ENCODE data around the gene GPX2.
A peak's percentile ranks its signal among the peaks of the same experiment; 100 is the strongest.

GPX2 gene
- total RNA-seq, result 0 reads per million in 3 donors

DNA sequence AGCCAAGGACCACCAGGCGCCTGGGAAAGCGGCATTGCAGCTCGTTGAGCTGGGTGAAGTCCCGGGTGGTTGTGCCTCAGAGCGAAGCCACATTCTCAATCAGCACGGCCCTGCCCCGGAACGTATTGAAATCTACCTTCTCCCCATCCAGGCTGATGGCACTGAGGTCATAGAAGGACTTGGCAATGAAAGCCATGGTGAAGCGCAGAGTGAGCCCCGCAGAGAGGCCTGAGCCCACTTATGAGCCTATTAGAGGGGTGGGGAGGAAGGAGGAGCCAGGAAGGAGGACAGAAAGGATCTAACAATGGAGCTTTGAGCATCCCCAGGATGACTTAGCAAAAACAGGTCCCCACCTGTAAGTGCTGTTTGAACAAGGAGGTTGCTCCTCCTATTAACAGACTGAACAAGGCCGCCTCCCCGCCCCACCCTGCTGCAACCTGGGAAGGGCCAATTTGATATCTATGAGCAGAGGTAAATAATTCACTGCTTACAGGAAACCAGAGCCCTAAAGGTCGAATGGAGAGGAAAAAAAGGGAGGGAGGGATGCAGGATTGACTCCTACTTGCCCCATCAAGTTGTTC lies at the start of gene GPX2:
Gene GPX2, minus strand, starts transcription at position 215 of the 581 bp plus-strand sequence. Its CDS starts 19 bp downstream, at position 196.
- H3K27ac ChIP-seq (ENCODE audit: insufficient read depth, low read length, poor library complexity, severe bottlenecking), result no peak within 1 kb of the TSS
- peaks cover 28% of the 10 kb centered on the region for H3K36me3 ChIP-seq (ENCODE audit: control insufficient read depth, insufficient read depth, low read length)

DNA sequence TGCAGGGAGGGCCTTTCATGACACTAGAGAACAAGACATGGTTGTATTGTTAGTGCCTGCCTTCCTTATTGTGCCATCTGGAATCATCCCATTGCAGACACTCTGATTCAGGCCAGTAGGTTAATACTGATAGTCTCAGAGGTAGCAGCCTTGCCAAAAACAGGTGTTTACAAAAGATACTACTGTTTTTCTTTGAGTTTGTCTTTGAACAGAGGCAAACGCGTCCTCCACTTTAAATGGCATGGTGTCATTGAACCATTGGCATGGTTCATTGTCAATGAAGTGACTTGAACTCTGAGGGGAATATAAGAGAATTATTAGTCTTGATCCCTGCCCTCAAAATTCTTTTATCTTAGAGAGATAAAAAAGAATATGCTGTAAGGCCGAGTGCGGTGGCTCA lies 48.4 kb upstream of the GPX2 start:
- Histone ChIP-seq H3K27me3 (replicated peaks; ENCODE audit: control insufficient read depth, insufficient read depth, low read length, poor library complexity, severe bottlenecking) (no peaks in the 10 kb centered on the region), H3K27ac (ENCODE audit: insufficient read depth, low read length, poor library complexity, severe bottlenecking) (no peak overlapping the region), H3K9me3 (ENCODE audit: control insufficient read depth, low read length) (no peaks in the 10 kb centered on the region), H3K4me3 (ENCODE audit: insufficient read depth, low read depth, low read length, poor library complexity, severe bottlenecking) (no peak overlapping the region), H3K36me3 (ENCODE audit: control insufficient read depth, insufficient read depth, low read length) (no peaks in the 10 kb centered on the region), H3K4me1 (ENCODE audit: control insufficient read depth, insufficient read depth, low read length, poor library complexity, severe bottlenecking) (peaks cover 21% of the 10 kb centered on the region)
- no peak for DNase-seq

More for the DNA sequence above, at the start of gene GPX2:
- no peaks in the 10 kb centered on the region for H3K9me3 ChIP-seq (ENCODE audit: control insufficient read depth, low read length)
- H3K4me3 ChIP-seq (ENCODE audit: insufficient read depth, low read depth, low read length, poor library complexity, severe bottlenecking), result no peak within 1 kb of the TSS
- DNase-seq, result no peak
- no peaks in the 10 kb centered on the region for H3K27me3 ChIP-seq (replicated peaks; ENCODE audit: control insufficient read depth, insufficient read depth, low read length, poor library complexity, severe bottlenecking)
- no peaks in the 10 kb centered on the region for H3K4me1 ChIP-seq (ENCODE audit: control insufficient read depth, insufficient read depth, low read length, poor library complexity, severe bottlenecking)

DNA sequence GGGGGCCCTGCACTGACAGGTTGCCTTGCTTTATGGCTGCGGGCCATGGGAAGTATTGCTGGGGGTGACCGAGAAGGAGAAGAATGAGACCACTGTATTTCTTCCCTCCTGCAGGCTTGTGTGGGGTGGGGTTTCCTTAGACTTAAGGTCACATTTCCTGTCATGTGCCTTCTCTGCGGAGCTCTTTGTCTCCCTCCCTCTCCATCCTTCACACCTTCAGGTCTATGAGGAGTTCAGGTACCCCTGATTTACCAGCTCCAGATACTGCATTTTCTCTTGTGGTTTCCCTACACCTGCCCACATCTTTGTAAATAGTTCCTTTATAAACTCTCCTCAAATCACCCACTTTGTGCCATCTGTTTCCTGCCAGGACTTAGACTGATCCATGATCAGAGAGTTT lies 47.8 kb upstream of the GPX2 start:
- peak overlapping the region; percentile 10 for H3K4me3 ChIP-seq (ENCODE audit: insufficient read depth, low read depth, low read length, poor library complexity, severe bottlenecking)
- H3K27me3 ChIP-seq (replicated peaks; ENCODE audit: control insufficient read depth, insufficient read depth, low read length, poor library complexity, severe bottlenecking), result no peaks in the 10 kb centered on the region
- no peak for DNase-seq
- H3K9me3 ChIP-seq (ENCODE audit: control insufficient read depth, low read length), result no peaks in the 10 kb centered on the region
- H3K36me3 ChIP-seq (ENCODE audit: control insufficient read depth, insufficient read depth, low read length), result no peaks in the 10 kb centered on the region
- H3K27ac ChIP-seq (ENCODE audit: insufficient read depth, low read length, poor library complexity, severe bottlenecking), result no peak overlapping the region
- H3K4me1 ChIP-seq (ENCODE audit: control insufficient read depth, insufficient read depth, low read length, poor library complexity, severe bottlenecking), result peaks cover 21% of the 10 kb centered on the region

DNA sequence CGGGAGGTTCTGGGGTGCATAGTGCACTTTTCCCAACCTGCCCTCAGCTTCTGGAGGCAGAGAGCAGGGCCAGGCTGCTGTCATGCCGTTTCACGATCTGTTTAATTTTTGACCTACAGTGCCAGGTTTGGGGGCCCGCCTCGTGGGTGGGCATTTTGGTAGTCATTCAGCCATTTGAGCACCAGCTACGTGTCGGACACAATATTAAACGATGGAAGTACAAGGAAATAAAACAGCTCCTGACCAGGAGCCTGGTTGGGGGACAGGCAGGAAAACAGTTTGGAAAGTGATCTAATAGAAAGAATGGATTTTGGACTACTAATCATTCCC lies 44.9 kb upstream of the GPX2 start:
- Histone ChIP-seq H3K27ac (ENCODE audit: insufficient read depth, low read length, poor library complexity, severe bottlenecking) (peak overlapping the region; percentile 76), H3K36me3 (ENCODE audit: control insufficient read depth, insufficient read depth, low read length) (no peaks in the 10 kb centered on the region), H3K4me3 (ENCODE audit: insufficient read depth, low read depth, low read length, poor library complexity, severe bottlenecking) (peak overlapping the region; percentile 79), H3K9me3 (ENCODE audit: control insufficient read depth, low read length) (no peaks in the 10 kb centered on the region), H3K4me1 (ENCODE audit: control insufficient read depth, insufficient read depth, low read length, poor library complexity, severe bottlenecking) (peaks cover 25% of the 10 kb centered on the region), H3K27me3 (replicated peaks; ENCODE audit: control insufficient read depth, insufficient read depth, low read length, poor library complexity, severe bottlenecking) (no peaks in the 10 kb centered on the region)
- DNase-seq, result no peak

DNA sequence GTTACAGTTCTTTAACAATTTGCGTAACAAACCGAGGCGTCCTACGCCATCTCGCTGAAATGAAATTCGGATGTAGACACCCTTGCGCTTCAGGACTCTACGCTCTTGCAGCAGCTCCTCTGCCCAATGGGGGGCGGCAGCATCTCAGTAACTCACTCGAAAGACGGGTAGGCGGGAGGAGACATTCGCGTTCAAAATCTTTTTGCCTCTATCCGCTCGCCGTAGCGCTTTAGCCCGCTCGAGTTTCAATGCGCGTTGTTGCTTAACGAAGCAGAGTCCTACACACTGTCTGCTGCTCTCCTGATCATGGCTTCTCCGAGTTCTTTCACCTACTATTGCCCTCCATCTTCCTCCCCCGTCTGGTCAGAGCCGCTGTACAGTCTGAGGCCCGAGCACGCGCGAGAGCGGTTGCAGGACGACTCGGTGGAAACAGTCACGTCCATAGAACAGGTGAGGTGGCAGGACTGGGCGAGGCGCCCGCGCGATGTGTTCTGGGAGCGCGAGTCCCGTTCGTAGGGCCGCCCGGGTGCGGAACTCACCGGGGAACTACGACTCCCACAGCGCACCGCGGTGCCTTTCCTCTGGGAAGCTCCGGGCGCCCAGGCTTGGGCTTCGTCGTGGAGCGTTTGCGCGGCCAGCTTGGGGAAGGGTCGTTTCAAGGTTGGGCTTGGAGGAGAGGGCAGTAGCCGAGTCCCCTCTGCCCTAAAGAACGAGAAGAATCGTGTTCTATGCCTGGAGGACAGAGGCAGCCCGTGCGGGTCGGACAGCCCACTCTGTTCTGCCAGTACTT lies 44.3 kb upstream of the GPX2 start, which contains the start of gene FNTB:
Gene FNTB, plus strand, starts transcription at position 248 of the 790 bp plus-strand sequence. Its CDS starts 59 bp downstream, at position 307.
- Histone ChIP-seq H3K4me3 (ENCODE audit: insufficient read depth, low read depth, low read length, poor library complexity, severe bottlenecking) (peak within 1 kb of the TSS; percentile 79), H3K27ac (ENCODE audit: insufficient read depth, low read length, poor library complexity, severe bottlenecking) (peak within 1 kb of the TSS; percentile 76), H3K27me3 (replicated peaks; ENCODE audit: control insufficient read depth, insufficient read depth, low read length, poor library complexity, severe bottlenecking) (no peaks in the 10 kb centered on the region), H3K4me1 (ENCODE audit: control insufficient read depth, insufficient read depth, low read length, poor library complexity, severe bottlenecking) (peaks cover 25% of the 10 kb centered on the region), H3K9me3 (ENCODE audit: control insufficient read depth, low read length) (no peaks in the 10 kb centered on the region), H3K36me3 (ENCODE audit: control insufficient read depth, insufficient read depth, low read length) (no peaks in the 10 kb centered on the region)
- peak; percentile 76 to 89 (median 86) for DNase-seq

DNA sequence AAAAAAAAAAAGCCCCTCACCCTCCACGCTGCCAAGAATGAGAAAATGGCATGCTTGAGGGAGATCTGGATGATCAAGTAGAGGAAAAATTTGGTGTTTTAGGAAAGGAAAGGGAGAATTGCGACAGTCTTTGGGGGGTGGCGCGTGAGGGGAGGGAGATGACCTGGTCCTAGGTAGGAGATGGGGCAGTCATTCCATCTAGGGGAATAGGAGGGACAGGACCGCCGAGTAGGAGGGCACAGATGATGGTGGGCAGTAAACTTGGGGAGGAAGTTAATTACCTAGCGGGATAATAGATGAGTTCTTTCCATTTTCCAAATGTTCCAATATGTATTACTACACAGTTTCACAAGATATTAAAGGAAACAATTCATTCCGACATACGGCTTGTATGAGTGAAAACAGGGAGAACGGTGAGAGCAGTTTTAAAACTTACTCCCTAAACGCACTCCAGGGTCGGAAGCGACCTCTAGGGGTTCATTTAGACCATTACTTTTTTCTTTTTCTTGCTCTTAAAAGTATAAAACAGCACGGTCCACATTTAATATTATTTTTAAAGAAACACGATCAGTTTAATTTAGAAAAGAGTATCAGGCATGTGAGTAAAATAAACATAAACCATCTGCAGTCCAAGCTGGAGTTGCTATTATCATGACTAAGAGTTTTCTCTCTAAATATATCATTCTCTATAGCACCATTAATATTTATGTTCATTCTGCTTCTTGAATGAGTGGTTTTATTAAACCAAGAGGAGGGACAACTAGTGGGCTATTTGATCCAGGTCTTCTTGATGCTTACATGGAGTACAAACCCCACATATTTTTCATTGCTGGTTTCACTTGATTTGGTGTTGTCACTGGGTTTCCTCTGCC lies 41.1 kb upstream of the GPX2 start:
- DNase-seq, result no peak
- no peaks in the 10 kb centered on the region for H3K27me3 ChIP-seq (replicated peaks; ENCODE audit: control insufficient read depth, insufficient read depth, low read length, poor library complexity, severe bottlenecking)
- no peak overlapping the region for H3K4me3 ChIP-seq (ENCODE audit: insufficient read depth, low read depth, low read length, poor library complexity, severe bottlenecking)
- no peak overlapping the region for H3K27ac ChIP-seq (ENCODE audit: insufficient read depth, low read length, poor library complexity, severe bottlenecking)
- no peaks in the 10 kb centered on the region for H3K9me3 ChIP-seq (ENCODE audit: control insufficient read depth, low read length)
- H3K36me3 ChIP-seq (ENCODE audit: control insufficient read depth, insufficient read depth, low read length), result no peaks in the 10 kb centered on the region
- peaks cover 4% of the 10 kb centered on the region for H3K4me1 ChIP-seq (ENCODE audit: control insufficient read depth, insufficient read depth, low read length, poor library complexity, severe bottlenecking)

DNA sequence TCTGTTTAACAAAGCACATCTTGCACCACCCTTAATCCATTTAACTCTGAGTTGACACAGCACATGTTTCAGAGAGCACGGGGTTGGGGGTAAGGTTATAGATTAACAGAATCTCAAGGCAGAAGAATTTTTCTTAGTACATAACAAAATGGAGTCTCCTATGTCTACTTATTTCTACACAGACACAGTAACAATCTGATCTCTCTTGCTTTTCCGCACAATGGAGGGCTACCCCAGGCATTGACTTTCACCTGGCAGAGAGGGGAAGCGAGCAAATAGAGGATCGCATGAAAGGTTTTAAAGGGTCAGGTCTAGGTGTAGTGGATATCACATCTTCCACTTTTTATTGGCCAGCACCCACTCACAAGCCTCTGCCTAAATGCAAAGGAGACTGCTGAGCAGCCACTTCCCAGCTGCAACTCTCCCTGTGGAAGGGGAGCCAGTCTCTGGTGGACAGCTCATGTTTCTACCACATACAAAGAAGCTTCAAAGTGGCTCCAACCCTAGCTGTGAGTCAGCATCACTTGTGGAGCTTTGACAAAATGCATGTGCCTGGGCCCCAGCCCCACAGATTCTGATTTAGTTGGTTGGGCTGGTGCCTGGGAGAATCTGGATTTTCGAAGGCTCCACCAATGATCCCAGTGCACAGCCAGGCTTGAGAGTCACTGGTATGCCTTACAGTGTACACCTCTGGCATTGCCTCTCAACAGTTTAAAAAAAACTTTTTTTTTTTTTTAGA lies 37.0 kb upstream of the GPX2 start:
- no peaks in the 10 kb centered on the region for H3K36me3 ChIP-seq (ENCODE audit: control insufficient read depth, insufficient read depth, low read length)
- H3K27ac ChIP-seq (ENCODE audit: insufficient read depth, low read length, poor library complexity, severe bottlenecking), result no peak overlapping the region
- H3K4me1 ChIP-seq (ENCODE audit: control insufficient read depth, insufficient read depth, low read length, poor library complexity, severe bottlenecking), result peaks cover 4% of the 10 kb centered on the region
- H3K27me3 ChIP-seq (replicated peaks; ENCODE audit: control insufficient read depth, insufficient read depth, low read length, poor library complexity, severe bottlenecking), result no peaks in the 10 kb centered on the region
- H3K4me3 ChIP-seq (ENCODE audit: insufficient read depth, low read depth, low read length, poor library complexity, severe bottlenecking), result no peak overlapping the region
- DNase-seq, result no peak
- H3K9me3 ChIP-seq (ENCODE audit: control insufficient read depth, low read length), result no peaks in the 10 kb centered on the region

DNA sequence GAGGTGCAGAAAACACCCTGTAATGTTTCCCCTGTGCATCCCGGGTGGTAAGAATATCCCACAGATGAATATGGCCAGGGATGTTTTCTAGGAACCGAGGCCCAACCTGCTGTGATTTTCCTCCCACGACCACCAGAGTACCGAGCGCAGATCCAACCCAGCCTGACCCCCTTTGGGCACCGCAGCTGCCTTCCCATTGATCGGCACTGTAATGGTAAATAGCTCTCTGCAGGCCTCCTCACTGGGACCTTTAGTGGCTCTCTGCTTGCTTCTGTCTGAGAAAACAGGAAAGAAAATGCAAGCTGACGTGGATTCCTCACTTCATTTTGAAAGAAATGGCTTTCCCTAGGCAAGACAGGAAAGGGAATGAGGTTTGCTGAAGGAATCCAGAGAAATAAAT lies 32.0 kb upstream of the GPX2 start:
- no peaks in the 10 kb centered on the region for H3K36me3 ChIP-seq (ENCODE audit: control insufficient read depth, insufficient read depth, low read length)
- H3K4me1 ChIP-seq (ENCODE audit: control insufficient read depth, insufficient read depth, low read length, poor library complexity, severe bottlenecking), result peaks cover 11% of the 10 kb centered on the region
- no peak for DNase-seq
- no peak overlapping the region for H3K27ac ChIP-seq (ENCODE audit: insufficient read depth, low read length, poor library complexity, severe bottlenecking)
- no peak overlapping the region for H3K4me3 ChIP-seq (ENCODE audit: insufficient read depth, low read depth, low read length, poor library complexity, severe bottlenecking)
- no peaks in the 10 kb centered on the region for H3K27me3 ChIP-seq (replicated peaks; ENCODE audit: control insufficient read depth, insufficient read depth, low read length, poor library complexity, severe bottlenecking)
- H3K9me3 ChIP-seq (ENCODE audit: control insufficient read depth, low read length), result no peaks in the 10 kb centered on the region

DNA sequence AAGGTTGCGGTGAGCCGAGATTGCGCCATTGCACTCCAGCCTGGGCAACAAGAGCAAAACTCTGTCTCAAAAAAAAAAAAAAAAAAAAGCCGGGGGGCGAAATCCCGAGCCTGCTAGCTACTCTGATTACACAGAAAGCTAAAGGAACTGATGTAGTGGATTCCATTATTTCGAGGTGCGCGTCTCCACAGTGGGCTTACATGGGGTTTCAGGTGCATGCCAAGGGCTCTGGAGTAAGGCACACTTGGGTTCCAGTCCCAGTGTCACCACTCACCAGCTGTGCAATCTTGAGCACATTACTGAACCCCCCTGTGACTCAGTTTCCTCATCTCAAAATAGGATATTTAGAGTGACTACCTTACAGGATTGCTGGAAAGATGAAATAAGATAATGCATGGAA lies 31.3 kb upstream of the GPX2 start:
- Histone ChIP-seq H3K36me3 (ENCODE audit: control insufficient read depth, insufficient read depth, low read length) (no peaks in the 10 kb centered on the region), H3K4me3 (ENCODE audit: insufficient read depth, low read depth, low read length, poor library complexity, severe bottlenecking) (no peak overlapping the region), H3K27ac (ENCODE audit: insufficient read depth, low read length, poor library complexity, severe bottlenecking) (no peak overlapping the region), H3K9me3 (ENCODE audit: control insufficient read depth, low read length) (no peaks in the 10 kb centered on the region), H3K27me3 (replicated peaks; ENCODE audit: control insufficient read depth, insufficient read depth, low read length, poor library complexity, severe bottlenecking) (no peaks in the 10 kb centered on the region), H3K4me1 (ENCODE audit: control insufficient read depth, insufficient read depth, low read length, poor library complexity, severe bottlenecking) (peaks cover 11% of the 10 kb centered on the region)
- no peak for DNase-seq

All from effector memory CD4-positive, alpha-beta T cell (primary cell).